ENCODE results near the gene ESRRB.

DNA sequence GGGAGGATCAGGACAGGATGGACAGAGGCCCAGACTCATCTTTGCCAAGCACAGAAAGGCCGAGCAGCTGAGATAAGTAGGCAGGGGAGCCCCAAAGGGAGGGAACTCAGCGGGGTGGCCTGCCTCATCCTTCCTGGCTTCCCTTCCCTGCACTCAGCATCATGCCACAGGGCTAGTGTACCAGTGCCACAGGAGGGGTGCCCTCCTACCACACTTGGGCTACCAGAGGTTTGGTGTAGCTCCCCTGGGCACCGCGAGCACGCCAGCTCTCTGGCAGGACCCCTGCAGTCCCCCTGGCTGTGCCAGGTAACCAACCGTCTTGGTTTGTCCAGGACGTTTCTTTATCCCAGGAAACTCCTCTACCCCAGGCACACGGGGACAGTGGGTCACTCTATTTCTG is 123.5 kb downstream of the ESRRB start:
- TF ChIP-seq CTCF (IDR thresholded peaks at IDR 0.05; ENCODE audit: low read length) (no peak), EZH2 (IDR thresholded peaks at IDR 0.05; ENCODE audit: borderline replicate concordance, low read length) (no peak)

Data from OCI-LY1 (cell line).